Upper lobe of left lung (tissue), 4 donors: ENCODE results near the gene KIAA1549.

Experiments
- EP300 ChIP-seq, 4 donors: sonication (generic); formaldehyde crosslinking; IDR thresholded peaks; one replicate each; pipeline ENCODE4 v1.5.1; 2017; ENCODE audit warnings: antibody characterized with exemption in 4 of 4, control low read depth in 2 of 4
- POLR2A ChIP-seq, 4 donors: fragments of 450-650 bp; IDR thresholded peaks; one replicate each; pipeline ENCODE4 v1.5.1; 2016 to 2017; ENCODE audit warnings: antibody characterized with exemption in 4 of 4, mild to moderate bottlenecking in 2 of 4
- POLR2AphosphoS5 ChIP-seq, 2 donors: sonication (generic); formaldehyde crosslinking; IDR thresholded peaks; one replicate each; pipeline ENCODE4 v1.5.1; 2017; ENCODE audit warnings: antibody characterized with exemption in 2 of 2
- TF ChIP-seq, protein P1 (sequence below), 6 experiments: fragments of 450-650 bp in 4 of 6; fragments of 200-600 bp in 2 of 6; sonication (generic) in 2 of 6; IDR thresholded peaks; one replicate each; pipeline ENCODE4 v1.5.1; 2016 to 2019; ENCODE audit warnings: antibody characterized with exemption in 6 of 6

DNA sequence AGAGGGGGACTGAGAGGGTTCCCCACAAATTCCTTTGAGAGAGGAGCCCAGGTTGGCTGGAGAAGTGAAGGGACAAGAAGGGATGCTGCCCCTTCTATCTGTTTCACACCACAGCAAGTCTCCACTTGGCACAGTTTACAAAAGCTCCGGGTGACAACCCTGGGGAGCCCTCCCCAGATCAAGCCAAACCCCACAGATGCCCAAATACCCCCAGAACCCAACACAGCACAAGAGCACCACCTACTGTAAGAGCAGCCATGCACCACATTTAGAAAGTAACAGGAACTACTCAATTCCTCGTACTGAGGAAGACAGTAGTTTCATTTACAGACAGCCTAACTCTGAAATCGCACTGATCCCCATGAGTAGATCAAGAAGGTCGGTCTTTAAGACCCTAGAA, 115.3 kb downstream of the KIAA1549 start:
- TF ChIP-seq, protein P1, sequence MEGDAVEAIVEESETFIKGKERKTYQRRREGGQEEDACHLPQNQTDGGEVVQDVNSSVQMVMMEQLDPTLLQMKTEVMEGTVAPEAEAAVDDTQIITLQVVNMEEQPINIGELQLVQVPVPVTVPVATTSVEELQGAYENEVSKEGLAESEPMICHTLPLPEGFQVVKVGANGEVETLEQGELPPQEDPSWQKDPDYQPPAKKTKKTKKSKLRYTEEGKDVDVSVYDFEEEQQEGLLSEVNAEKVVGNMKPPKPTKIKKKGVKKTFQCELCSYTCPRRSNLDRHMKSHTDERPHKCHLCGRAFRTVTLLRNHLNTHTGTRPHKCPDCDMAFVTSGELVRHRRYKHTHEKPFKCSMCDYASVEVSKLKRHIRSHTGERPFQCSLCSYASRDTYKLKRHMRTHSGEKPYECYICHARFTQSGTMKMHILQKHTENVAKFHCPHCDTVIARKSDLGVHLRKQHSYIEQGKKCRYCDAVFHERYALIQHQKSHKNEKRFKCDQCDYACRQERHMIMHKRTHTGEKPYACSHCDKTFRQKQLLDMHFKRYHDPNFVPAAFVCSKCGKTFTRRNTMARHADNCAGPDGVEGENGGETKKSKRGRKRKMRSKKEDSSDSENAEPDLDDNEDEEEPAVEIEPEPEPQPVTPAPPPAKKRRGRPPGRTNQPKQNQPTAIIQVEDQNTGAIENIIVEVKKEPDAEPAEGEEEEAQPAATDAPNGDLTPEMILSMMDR (IDR thresholded peaks at IDR 0.05): no peak
- TF ChIP-seq POLR2A (IDR thresholded peaks at IDR 0.05) (no peak), EP300 (IDR thresholded peaks at IDR 0.05) (no peak), POLR2AphosphoS5 (IDR thresholded peaks at IDR 0.05) (no peak)
